ENCODE results near the gene AK1.

The AK1 gene

GRCh38 chr9:127897193-127897692, 19.8 kb upstream of the AK1 start:
- no peaks in the 10 kb centered on the region for H4K20me1 ChIP-seq (ENCODE audit: insufficient read depth, low read length)
- H3K4me2 ChIP-seq (ENCODE audit: low read length) = peak overlapping the region; percentile 51
- H3K9me2 ChIP-seq (ENCODE audit: low read depth, low read length) = no peaks in the 10 kb centered on the region
- H3K27ac ChIP-seq (ENCODE audit: low read depth, low read length, poor library complexity, severe bottlenecking) = no peak overlapping the region
- no peaks in the 10 kb centered on the region; the same call in 1 of the 2 replicates for H3F3A ChIP-seq (ENCODE audit: insufficient read depth, low read length)
- peaks cover 8% of the 10 kb centered on the region; the same call in 1 of the 2 replicates for H3K9me3 ChIP-seq (ENCODE audit: low read length)
- H3K27me3 ChIP-seq (ENCODE audit: insufficient read depth, low read length) = no peaks in the 10 kb centered on the region
- H3K36me3 ChIP-seq (ENCODE audit: insufficient read depth, low read length) = peaks cover 48% of the 10 kb centered on the region
- no peak overlapping the region for H2AFZ ChIP-seq (ENCODE audit: low read length)
- no peak overlapping the region for H3K9ac ChIP-seq (ENCODE audit: low read length)
- no peak for TF ChIP-seq EZH2 (IDR thresholded peaks at IDR 0.05; ENCODE audit: borderline replicate concordance, low read length)
- no peak for TF ChIP-seq CTCF (IDR thresholded peaks at IDR 0.05; ENCODE audit: low read length)
- peak overlapping the region; percentile 37 for H3K4me3 ChIP-seq (ENCODE audit: low read depth, low read length, poor library complexity, severe bottlenecking)
- peaks cover 46% of the 10 kb centered on the region for H3K4me1 ChIP-seq (ENCODE audit: insufficient read depth, low read length, severe bottlenecking)
- H3K79me2 ChIP-seq (ENCODE audit: insufficient read depth, low read length) = no peaks in the 10 kb centered on the region

GRCh38 chr9:127896395-127897192, 19.1 kb upstream of the AK1 start:
- H3K27ac ChIP-seq (ENCODE audit: low read depth, low read length, poor library complexity, severe bottlenecking) = no peak overlapping the region

GRCh38 chr9:127895811-127896210, 18.3 kb upstream of the AK1 start:
- H3K4me1 ChIP-seq (ENCODE audit: insufficient read depth, low read length, severe bottlenecking) = peaks cover 32% of the 10 kb centered on the region
- no peak for TF ChIP-seq CTCF (IDR thresholded peaks at IDR 0.05; ENCODE audit: low read length)
- peaks cover 58% of the 10 kb centered on the region for H3K36me3 ChIP-seq (ENCODE audit: insufficient read depth, low read length)
- no peak overlapping the region for H3K4me3 ChIP-seq (ENCODE audit: low read depth, low read length, poor library complexity, severe bottlenecking)
- H3K79me2 ChIP-seq (ENCODE audit: insufficient read depth, low read length) = no peaks in the 10 kb centered on the region
- no peaks in the 10 kb centered on the region for H3K9me2 ChIP-seq (ENCODE audit: low read depth, low read length)
- H3F3A ChIP-seq (ENCODE audit: insufficient read depth, low read length) = no peaks in the 10 kb centered on the region; the same call in 1 of the 2 replicates
- H2AFZ ChIP-seq (ENCODE audit: low read length) = no peak overlapping the region
- H4K20me1 ChIP-seq (ENCODE audit: insufficient read depth, low read length) = no peaks in the 10 kb centered on the region
- no peak overlapping the region for H3K27ac ChIP-seq (ENCODE audit: low read depth, low read length, poor library complexity, severe bottlenecking)
- no peak overlapping the region for H3K4me2 ChIP-seq (ENCODE audit: low read length)
- H3K27me3 ChIP-seq (ENCODE audit: insufficient read depth, low read length) = no peaks in the 10 kb centered on the region
- H3K9me3 ChIP-seq (ENCODE audit: low read length) = peaks cover 8% of the 10 kb centered on the region; the same call in 1 of the 2 replicates
- no peak overlapping the region for H3K9ac ChIP-seq (ENCODE audit: low read length)

More at GRCh38 chr9:127896395-127897192, 19.1 kb upstream of the AK1 start:
- no peak overlapping the region for H3K9ac ChIP-seq (ENCODE audit: low read length)
- H3K27me3 ChIP-seq (ENCODE audit: insufficient read depth, low read length) = no peaks in the 10 kb centered on the region
- H3K4me3 ChIP-seq (ENCODE audit: low read depth, low read length, poor library complexity, severe bottlenecking) = no peak overlapping the region
- H3K79me2 ChIP-seq (ENCODE audit: insufficient read depth, low read length) = no peaks in the 10 kb centered on the region
- peaks cover 40% of the 10 kb centered on the region for H3K4me1 ChIP-seq (ENCODE audit: insufficient read depth, low read length, severe bottlenecking)
- peaks cover 52% of the 10 kb centered on the region for H3K36me3 ChIP-seq (ENCODE audit: insufficient read depth, low read length)
- no peaks in the 10 kb centered on the region; the same call in 1 of the 2 replicates for H3F3A ChIP-seq (ENCODE audit: insufficient read depth, low read length)
- TF ChIP-seq EZH2 (IDR thresholded peaks at IDR 0.05; ENCODE audit: borderline replicate concordance, low read length) (no peak), CTCF (IDR thresholded peaks at IDR 0.05; ENCODE audit: low read length) (no peak)
- H3K4me2 ChIP-seq (ENCODE audit: low read length) = peak overlapping the region; percentile 34; the same call in 1 of the 2 replicates
- no peaks in the 10 kb centered on the region for H3K9me2 ChIP-seq (ENCODE audit: low read depth, low read length)
- H4K20me1 ChIP-seq (ENCODE audit: insufficient read depth, low read length) = no peaks in the 10 kb centered on the region
- peaks cover 8% of the 10 kb centered on the region; the same call in 1 of the 2 replicates for H3K9me3 ChIP-seq (ENCODE audit: low read length)
- H2AFZ ChIP-seq (ENCODE audit: low read length) = no peak overlapping the region

Data from OCI-LY1 (cell line).